Measurements from ENCODE around the gene SGPP2.

SGPP2 gene

GRCh38 chr2:222450021-222450420 lies 25.7 kb downstream of the SGPP2 start:
- ChIA-PET CTCF (interaction anchor here (0.6 kb wide), 1 partner anchor 287 kb away, joined by 3 read pairs; no protein-coding TSS in a partner anchor), POLR2A (no interaction called here)
- DNase-seq (ENCODE audit: extremely low spot score) = no peak
- TF ChIP-seq CTBP1 (IDR thresholded peaks at IDR 0.05; ENCODE audit: borderline replicate concordance) (no peak), SP1 (IDR thresholded peaks at IDR 0.05) (no peak), ARNT (IDR thresholded peaks at IDR 0.05) (no peak), NFRKB (IDR thresholded peaks at IDR 0.05) (no peak), FOXK2 (IDR thresholded peaks at IDR 0.05) (no peak), TARDBP (IDR thresholded peaks at IDR 0.05) (no peak), ZNF384 (IDR thresholded peaks at IDR 0.05) (no peak), FOXM1 (IDR thresholded peaks at IDR 0.05; ENCODE audit: borderline replicate concordance) (no peak), L3MBTL2 (conservative IDR thresholded peaks at IDR 0.05) (no peak), FOXA1 (IDR thresholded peaks at IDR 0.05) (no peak)

GRCh38 chr2:222451224-222451674 lies 26.9 kb downstream of the SGPP2 start:
- POLR2A ChIA-PET = no interaction called here
- CTCF ChIA-PET = no interaction called here
- DNase-seq (ENCODE audit: extremely low spot score) = no peak

GRCh38 chr2:222452422-222452950 lies 28.1 kb downstream of the SGPP2 start:
- DNase-seq (ENCODE audit: extremely low spot score) = no peak
- no peak for TF ChIP-seq L3MBTL2 (conservative IDR thresholded peaks at IDR 0.05)
- no peak for TF ChIP-seq FOXA1 (IDR thresholded peaks at IDR 0.05)
- no peak for TF ChIP-seq ELF4 (IDR thresholded peaks at IDR 0.05)
- TF ChIP-seq FOXK2 (IDR thresholded peaks at IDR 0.05) = no peak
- TF ChIP-seq ZNF384 (IDR thresholded peaks at IDR 0.05) = no peak
- TF ChIP-seq SUZ12 (IDR thresholded peaks at IDR 0.05) = no peak
- TF ChIP-seq CTBP1 (IDR thresholded peaks at IDR 0.05; ENCODE audit: borderline replicate concordance) = no peak
- TF ChIP-seq SP1 (IDR thresholded peaks at IDR 0.05) = no peak
- no peak for TF ChIP-seq FOXM1 (IDR thresholded peaks at IDR 0.05; ENCODE audit: borderline replicate concordance)
- TF ChIP-seq TARDBP (IDR thresholded peaks at IDR 0.05) = no peak
- no peak for TF ChIP-seq LEF1 (IDR thresholded peaks at IDR 0.05; ENCODE audit: borderline replicate concordance)
- no peak for TF ChIP-seq HDGF (IDR thresholded peaks at IDR 0.05; ENCODE audit: borderline replicate concordance)
- TF ChIP-seq, protein P1, sequence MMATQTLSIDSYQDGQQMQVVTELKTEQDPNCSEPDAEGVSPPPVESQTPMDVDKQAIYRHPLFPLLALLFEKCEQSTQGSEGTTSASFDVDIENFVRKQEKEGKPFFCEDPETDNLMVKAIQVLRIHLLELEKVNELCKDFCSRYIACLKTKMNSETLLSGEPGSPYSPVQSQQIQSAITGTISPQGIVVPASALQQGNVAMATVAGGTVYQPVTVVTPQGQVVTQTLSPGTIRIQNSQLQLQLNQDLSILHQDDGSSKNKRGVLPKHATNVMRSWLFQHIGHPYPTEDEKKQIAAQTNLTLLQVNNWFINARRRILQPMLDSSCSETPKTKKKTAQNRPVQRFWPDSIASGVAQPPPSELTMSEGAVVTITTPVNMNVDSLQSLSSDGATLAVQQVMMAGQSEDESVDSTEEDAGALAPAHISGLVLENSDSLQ (IDR thresholded peaks at IDR 0.05) = no peak
- TF ChIP-seq ARNT (IDR thresholded peaks at IDR 0.05) = no peak
- TF ChIP-seq NFRKB (IDR thresholded peaks at IDR 0.05) = no peak
- no peak for TF ChIP-seq BHLHE40 (IDR thresholded peaks at IDR 0.05; ENCODE audit: borderline replicate concordance)
- CTCF ChIA-PET = no interaction called here
- POLR2A ChIA-PET = no interaction called here

More at GRCh38 chr2:222451224-222451674, 26.9 kb downstream of the SGPP2 start:
- TF ChIP-seq L3MBTL2 (conservative IDR thresholded peaks at IDR 0.05) (no peak), SP1 (IDR thresholded peaks at IDR 0.05) (no peak), FOXK2 (IDR thresholded peaks at IDR 0.05) (no peak), LEF1 (IDR thresholded peaks at IDR 0.05; ENCODE audit: borderline replicate concordance) (no peak), NFRKB (IDR thresholded peaks at IDR 0.05) (no peak), HDGF (IDR thresholded peaks at IDR 0.05; ENCODE audit: borderline replicate concordance) (no peak), CTBP1 (IDR thresholded peaks at IDR 0.05; ENCODE audit: borderline replicate concordance) (no peak), FOXA1 (IDR thresholded peaks at IDR 0.05) (no peak), FOXM1 (IDR thresholded peaks at IDR 0.05; ENCODE audit: borderline replicate concordance) (no peak), TARDBP (IDR thresholded peaks at IDR 0.05) (no peak), ARNT (IDR thresholded peaks at IDR 0.05) (no peak)
- TF ChIP-seq, protein P1 (IDR thresholded peaks at IDR 0.05) = no peak

DNA sequence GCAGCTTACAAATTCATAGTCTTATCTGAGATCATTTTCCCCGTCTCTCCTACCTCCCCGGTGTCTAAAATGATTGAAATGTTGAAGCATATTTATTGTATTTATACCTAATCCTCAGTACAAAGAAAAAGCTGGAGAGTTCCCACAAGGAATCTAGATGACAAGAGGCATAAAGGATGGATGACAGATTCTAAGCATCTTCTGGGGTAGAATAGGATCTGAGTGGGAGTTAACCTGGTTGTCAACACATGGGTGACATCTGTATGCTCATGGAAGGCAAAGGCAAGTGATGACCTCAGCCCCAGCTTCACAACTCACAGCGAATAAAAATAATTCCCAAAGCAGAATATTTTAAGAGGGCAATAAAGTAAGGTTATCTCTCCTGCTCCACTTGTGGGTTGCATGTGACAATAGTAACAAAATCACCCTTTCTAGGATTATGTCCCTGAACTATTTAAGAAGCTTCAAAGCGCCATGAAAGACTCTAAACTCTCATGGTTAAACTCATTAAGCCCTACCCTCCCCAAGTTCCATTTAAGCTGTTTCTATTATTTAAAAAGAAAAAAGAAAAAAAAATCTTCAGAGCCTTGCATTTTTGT lies 32.2 kb downstream of the SGPP2 start:
- TF ChIP-seq BHLHE40 (IDR thresholded peaks at IDR 0.05; ENCODE audit: borderline replicate concordance) (no peak), FOXM1 (IDR thresholded peaks at IDR 0.05; ENCODE audit: borderline replicate concordance) (no peak), ARNT (IDR thresholded peaks at IDR 0.05) (no peak), SP1 (IDR thresholded peaks at IDR 0.05) (no peak), HDGF (IDR thresholded peaks at IDR 0.05; ENCODE audit: borderline replicate concordance) (no peak), ELF4 (IDR thresholded peaks at IDR 0.05) (no peak), FOXK2 (IDR thresholded peaks at IDR 0.05) (no peak), ZNF384 (IDR thresholded peaks at IDR 0.05) (no peak), L3MBTL2 (conservative IDR thresholded peaks at IDR 0.05) (no peak), FOXA1 (IDR thresholded peaks at IDR 0.05) (no peak), CTBP1 (IDR thresholded peaks at IDR 0.05; ENCODE audit: borderline replicate concordance) (no peak), TARDBP (IDR thresholded peaks at IDR 0.05) (no peak), SUZ12 (IDR thresholded peaks at IDR 0.05) (no peak), NFRKB (IDR thresholded peaks at IDR 0.05) (no peak), LEF1 (IDR thresholded peaks at IDR 0.05; ENCODE audit: borderline replicate concordance) (no peak)
- TF ChIP-seq, protein P1 (IDR thresholded peaks at IDR 0.05) = no peak
- POLR2A ChIA-PET = no interaction called here
- CTCF ChIA-PET = interaction anchor here (0.7 kb wide), 1 partner anchor 54 kb away, joined by 3 read pairs; no protein-coding TSS in a partner anchor
- DNase-seq (ENCODE audit: extremely low spot score) = no peak

DNA sequence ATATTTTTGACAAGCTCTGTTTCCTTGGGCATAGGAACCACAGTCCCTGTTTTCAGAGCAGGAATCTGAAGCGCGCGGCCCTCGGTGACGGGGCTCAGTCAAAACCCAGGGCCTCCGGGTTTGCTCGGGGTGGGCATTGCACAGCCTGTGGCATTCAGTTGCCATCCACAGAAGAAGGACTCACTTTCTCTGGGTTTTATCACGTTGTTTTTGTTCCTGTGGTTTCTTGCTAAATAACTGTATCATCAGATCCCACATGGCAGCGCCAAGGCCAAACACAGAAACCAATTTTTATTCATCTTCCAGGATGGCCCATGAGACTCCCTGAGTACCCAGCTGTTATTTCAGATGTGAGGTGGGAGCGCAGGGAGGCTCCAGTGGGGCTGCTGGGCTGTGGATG lies 35.6 kb downstream of the SGPP2 start:
- TF ChIP-seq HDGF (IDR thresholded peaks at IDR 0.05; ENCODE audit: borderline replicate concordance) (no peak), NFRKB (IDR thresholded peaks at IDR 0.05) (no peak), TARDBP (IDR thresholded peaks at IDR 0.05) (no peak), BHLHE40 (IDR thresholded peaks at IDR 0.05; ENCODE audit: borderline replicate concordance) (no peak), ELF4 (IDR thresholded peaks at IDR 0.05) (no peak), SUZ12 (IDR thresholded peaks at IDR 0.05) (no peak), ZNF384 (IDR thresholded peaks at IDR 0.05) (no peak), FOXM1 (IDR thresholded peaks at IDR 0.05; ENCODE audit: borderline replicate concordance) (no peak), FOXK2 (IDR thresholded peaks at IDR 0.05) (no peak), SP1 (IDR thresholded peaks at IDR 0.05) (no peak), ARNT (IDR thresholded peaks at IDR 0.05) (no peak), LEF1 (IDR thresholded peaks at IDR 0.05; ENCODE audit: borderline replicate concordance) (no peak)
- TF ChIP-seq, protein P1 (IDR thresholded peaks at IDR 0.05) = no peak
- ChIA-PET POLR2A (no interaction called here), CTCF (no interaction called here)
- DNase-seq (ENCODE audit: extremely low spot score) = no peak
